ENCODE results near the gene CSK. TPM values are rescaled to one million over a fixed set of nuclear protein-coding genes. Genes with fewer than 3 reads are reported as not detected.

The CSK gene
- total RNA-seq, 1 donor from 2014 or later, result 28.4 TPM

DNA sequence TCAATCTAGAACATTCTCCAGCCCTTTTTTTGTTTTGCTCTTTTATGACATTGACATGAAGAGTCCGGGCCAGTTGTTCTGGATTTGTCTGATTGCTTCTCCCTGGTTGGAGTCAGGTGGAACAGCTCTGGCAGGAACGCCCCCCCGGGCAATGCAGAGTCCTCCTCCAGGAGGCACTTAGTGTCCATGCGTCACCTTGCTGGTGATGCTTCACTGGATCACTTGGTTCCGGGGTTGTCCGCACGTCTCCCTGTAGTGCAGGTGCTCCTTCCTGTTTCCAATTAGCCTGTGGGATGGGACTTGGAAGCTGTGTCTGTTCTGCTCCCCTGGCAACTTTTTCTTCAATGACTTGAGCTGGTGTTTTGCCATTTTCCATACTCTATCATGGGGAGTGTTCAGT is 9.8 kb downstream of the CSK start:
- TF ChIP-seq, protein P1, sequence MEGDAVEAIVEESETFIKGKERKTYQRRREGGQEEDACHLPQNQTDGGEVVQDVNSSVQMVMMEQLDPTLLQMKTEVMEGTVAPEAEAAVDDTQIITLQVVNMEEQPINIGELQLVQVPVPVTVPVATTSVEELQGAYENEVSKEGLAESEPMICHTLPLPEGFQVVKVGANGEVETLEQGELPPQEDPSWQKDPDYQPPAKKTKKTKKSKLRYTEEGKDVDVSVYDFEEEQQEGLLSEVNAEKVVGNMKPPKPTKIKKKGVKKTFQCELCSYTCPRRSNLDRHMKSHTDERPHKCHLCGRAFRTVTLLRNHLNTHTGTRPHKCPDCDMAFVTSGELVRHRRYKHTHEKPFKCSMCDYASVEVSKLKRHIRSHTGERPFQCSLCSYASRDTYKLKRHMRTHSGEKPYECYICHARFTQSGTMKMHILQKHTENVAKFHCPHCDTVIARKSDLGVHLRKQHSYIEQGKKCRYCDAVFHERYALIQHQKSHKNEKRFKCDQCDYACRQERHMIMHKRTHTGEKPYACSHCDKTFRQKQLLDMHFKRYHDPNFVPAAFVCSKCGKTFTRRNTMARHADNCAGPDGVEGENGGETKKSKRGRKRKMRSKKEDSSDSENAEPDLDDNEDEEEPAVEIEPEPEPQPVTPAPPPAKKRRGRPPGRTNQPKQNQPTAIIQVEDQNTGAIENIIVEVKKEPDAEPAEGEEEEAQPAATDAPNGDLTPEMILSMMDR (conservative IDR thresholded peaks at IDR 0.05; ENCODE audit: low read depth, low read length), result no peak
- DNase-seq (ENCODE audit: low read depth), result no peak

DNA sequence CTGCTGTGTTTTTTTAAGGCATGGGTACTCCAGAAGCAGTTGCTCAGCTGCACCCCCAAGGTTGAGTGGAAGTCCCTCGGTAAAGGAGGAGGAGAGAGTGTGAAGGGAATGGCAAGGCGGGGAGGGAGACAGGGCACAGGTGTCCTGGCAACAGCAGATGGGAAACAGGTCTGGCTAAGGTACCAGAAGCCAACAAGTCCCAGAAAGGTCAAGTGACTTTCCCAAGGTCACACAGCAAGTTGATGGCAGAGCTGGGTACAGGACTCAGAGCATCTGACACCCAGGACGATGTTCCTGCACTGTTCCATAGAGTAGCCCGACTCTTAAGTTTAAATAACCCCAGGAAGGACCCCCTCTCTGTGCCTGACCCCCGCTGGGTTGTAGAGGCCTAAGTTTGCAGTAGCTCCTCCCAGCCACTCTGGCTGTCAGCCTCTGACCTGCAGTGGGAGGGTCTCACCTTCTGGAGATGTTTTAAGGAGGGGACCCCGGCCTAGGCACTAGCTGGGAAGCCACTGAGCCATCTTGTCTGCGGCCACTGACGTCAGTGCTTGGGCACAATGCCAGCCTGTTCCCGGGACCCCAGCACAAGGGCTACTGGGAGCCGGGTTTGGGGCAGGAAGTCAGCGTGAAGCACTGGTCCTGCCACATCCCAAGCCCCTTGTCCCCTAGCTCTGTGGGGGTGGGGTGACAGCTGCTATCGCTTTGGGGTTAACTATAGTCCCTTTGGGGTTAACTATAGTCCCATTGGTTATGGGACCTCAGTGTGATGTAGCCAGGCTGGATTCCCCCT is 10.5 kb downstream of the CSK start:
- TF ChIP-seq, protein P1 (conservative IDR thresholded peaks at IDR 0.05; ENCODE audit: low read depth, low read length), result no peak
- DNase-seq (ENCODE audit: low read depth), result no peak
- no peak overlapping the region for H3K4me3 ChIP-seq (ENCODE audit: low read depth, low read length)

More for the DNA sequence above, 9.8 kb downstream of the CSK start:
- H3K4me3 ChIP-seq (ENCODE audit: low read depth, low read length), result no peak overlapping the region

DNA sequence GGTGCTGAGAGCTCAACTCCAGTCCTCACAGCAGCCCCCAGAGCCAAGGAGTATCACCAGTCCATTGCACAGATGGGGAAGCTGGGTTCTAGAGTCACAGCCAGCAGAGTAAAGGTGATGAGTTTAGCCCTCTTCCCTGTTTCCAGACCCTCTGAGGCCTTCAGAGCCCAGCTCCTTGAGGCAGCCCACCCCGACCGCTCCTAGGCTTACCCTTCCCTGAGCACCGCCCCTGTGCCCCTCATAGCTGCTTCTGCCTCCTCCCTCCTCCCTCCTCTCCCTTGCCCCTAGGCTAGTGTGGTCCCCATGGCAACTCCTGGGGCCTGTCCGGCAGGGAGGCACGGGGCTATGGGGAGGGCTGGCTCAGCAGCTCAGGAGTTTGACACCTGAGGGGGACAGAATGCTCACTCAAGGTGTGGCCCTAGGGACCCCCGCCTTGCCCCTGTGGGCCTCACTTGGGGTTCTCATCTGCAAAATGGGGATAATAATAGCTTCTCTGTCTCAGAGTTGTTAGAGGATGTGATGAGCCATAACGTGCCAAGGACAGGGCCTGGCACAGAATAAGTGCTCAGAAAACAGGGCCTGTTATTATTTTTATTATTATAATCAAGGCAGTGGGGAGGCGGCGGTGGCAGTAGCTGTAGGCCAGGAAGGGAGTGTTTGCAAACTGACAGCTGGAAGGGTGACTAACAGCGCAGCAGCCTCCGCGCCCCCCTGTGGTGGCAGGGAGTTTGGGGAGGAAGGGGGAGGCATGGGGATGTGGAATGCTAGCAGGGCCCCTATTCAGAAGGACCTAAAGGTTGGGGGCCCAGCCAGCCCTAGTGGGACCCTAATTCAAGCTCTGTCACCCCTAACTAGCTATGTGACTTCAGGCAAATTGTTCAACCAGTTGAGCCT is 11.5 kb downstream of the CSK start:
- no peak overlapping the region for H3K4me3 ChIP-seq (ENCODE audit: low read depth, low read length)
- TF ChIP-seq, protein P1 (conservative IDR thresholded peaks at IDR 0.05; ENCODE audit: low read depth, low read length), result no peak

DNA sequence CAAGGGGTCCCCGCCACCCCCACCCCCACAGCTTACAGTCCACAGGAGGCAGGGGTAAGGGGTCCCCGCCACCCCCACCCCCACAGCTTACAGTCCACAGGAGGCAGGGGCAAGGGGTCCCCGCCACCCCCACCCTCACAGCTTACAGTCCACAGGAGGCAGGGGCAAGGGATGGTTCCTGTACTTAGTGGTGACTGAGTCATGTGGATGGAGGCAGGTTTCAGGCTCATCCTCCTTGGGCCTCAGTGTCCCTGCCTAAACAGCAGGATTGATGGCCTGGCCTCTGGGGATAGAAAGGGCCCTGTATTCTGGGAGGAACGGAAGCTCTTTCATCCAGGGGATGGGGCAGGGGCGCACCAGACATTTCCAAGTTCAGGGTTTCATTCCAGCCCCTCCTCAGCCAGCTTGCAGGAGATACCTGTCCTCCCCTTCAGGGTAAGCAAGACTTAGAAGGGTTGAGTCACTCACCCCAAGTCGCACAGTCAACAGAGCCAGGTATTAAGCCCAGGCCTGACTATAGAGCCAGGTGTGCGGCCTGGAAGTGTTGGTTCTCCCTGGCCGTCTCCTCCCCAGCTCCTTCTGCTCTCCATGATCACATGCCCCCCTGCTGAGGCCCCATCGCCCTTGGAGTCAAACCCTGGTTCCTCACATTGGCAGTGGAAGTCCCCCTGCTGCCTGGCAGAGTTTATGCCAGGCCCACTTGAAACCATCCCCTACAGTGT is 12.5 kb downstream of the CSK start:
- no peak for DNase-seq (ENCODE audit: low read depth)

More for the DNA sequence above, 11.5 kb downstream of the CSK start:
- no peak for DNase-seq (ENCODE audit: low read depth)

GRCh38 chr15:74794970-74795349 is 13.1 kb downstream of the CSK start:
- no peak for DNase-seq (ENCODE audit: low read depth)
- no peak overlapping the region for H3K4me3 ChIP-seq (ENCODE audit: low read depth, low read length)
- TF ChIP-seq, protein P1 (conservative IDR thresholded peaks at IDR 0.05; ENCODE audit: low read depth, low read length), result no peak

More for the DNA sequence above, 12.5 kb downstream of the CSK start:
- TF ChIP-seq, protein P1 (conservative IDR thresholded peaks at IDR 0.05; ENCODE audit: low read depth, low read length), result no peak
- no peak overlapping the region for H3K4me3 ChIP-seq (ENCODE audit: low read depth, low read length)

DNA sequence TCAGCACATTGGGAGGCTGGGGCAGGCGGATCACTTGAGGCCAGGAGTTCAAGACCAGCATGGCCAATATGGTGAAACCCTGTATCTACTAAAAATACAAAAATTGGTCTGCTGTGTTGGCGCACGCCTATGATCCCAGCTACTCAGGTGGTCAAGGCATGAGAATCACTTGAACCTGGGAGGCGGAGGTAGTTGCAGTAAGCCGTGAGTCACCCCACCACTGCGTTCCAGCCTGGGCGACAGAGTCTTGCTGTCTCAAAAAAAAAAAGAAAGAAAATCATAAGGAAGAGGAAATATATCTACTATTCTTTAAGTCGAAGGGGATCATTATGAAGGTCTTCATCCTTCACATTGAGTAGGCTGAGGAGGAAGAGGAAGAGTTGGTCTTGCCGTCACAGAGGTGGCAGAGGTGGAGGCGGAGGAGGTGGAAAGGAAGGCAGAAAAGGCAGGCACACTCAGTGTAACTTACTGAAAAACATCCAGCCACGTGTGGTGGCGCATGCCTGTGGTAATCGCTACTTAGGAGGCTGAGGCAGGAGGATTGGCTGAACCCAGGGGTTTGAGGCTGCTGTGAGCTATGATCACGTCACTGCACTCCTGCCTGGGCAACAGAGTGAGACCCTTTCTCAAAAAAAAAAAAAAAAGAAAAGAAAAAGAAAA is 14.2 kb downstream of the CSK start:
- H3K4me3 ChIP-seq (ENCODE audit: low read depth, low read length), result no peak overlapping the region
- TF ChIP-seq, protein P1 (conservative IDR thresholded peaks at IDR 0.05; ENCODE audit: low read depth, low read length), result no peak
- DNase-seq (ENCODE audit: low read depth), result no peak
